GM15510 (cell line): ENCODE results near the gene CDC42BPG.

ENCODE experiments used
- POLR2A ChIP-seq: IDR thresholded peaks from 3 replicates; pipeline ENCODE4 v1.6.1; 2011; ENCODE audit warnings: borderline replicate concordance; ENCODE audit not compliant: insufficient read length; ENCODE audit errors: extremely low read depth

CDC42BPG gene

DNA sequence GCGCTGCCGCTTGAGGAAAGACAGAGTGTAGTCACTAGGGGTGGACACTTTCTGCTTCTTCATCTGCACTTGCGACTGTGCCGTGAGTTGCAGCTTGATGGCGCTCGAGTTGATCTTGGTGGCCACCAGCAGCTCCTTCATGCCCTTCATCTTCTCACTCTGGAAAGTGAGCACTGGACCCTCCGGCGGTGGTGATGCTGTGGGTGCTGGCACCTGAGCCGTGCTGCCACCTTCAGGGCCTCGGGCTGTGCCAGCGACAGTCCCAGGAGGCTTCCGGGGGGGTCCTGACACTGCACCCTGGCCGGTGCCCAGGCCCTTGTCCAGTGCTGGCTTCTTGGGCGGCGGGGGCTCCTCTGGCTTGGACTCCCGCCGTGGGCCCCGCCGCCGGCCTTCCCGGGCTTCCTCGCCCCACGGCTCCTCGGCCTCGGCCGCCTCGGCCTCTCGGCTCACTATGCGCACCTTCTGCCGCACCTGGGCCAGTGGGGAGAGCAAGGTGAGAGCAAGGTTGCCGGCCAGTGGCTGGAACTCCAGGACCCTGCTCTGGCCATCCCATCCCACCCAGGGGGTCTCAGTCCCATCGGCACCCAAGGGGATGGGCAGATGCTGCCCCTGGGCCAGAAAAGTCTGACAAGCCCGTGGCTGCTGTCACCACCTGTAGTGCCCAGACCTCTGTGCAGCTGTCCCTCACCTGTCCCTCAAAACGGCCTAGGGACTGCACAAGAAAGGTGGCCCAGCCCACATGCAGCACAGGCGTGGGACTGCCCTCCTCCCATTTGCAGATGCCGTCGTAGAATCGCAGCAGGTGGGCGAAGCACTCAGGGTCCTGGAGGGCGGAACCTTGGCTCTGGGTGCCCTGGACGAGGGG, 39.9 kb downstream of the CDC42BPG start:
- no peak for TF ChIP-seq POLR2A

DNA sequence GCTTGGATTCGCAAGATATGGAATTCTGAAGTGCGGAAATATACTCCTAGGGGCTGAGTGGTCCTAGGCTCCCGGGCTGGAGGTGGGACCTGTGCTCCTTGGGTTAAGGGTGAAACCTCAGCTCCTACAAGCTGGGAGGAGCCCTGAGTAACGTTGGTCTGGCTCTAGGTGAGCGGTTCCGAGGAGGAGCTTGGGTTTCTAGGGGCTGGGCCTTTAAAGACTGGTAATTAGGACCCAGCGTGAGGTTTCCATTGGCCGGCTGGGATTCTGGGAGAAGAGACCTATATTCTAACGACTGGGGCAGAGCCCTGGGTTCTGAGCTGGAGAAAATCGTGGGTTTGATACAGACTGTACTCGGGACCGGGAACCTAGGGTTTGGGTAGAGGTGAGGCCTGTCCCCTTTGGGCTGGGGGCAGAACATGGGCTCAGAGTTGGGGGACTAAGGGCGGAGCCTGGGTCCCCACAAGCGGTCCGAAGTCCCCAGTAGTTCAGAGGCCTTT, 40.6 kb downstream of the CDC42BPG start:
- TF ChIP-seq POLR2A = no peak

DNA sequence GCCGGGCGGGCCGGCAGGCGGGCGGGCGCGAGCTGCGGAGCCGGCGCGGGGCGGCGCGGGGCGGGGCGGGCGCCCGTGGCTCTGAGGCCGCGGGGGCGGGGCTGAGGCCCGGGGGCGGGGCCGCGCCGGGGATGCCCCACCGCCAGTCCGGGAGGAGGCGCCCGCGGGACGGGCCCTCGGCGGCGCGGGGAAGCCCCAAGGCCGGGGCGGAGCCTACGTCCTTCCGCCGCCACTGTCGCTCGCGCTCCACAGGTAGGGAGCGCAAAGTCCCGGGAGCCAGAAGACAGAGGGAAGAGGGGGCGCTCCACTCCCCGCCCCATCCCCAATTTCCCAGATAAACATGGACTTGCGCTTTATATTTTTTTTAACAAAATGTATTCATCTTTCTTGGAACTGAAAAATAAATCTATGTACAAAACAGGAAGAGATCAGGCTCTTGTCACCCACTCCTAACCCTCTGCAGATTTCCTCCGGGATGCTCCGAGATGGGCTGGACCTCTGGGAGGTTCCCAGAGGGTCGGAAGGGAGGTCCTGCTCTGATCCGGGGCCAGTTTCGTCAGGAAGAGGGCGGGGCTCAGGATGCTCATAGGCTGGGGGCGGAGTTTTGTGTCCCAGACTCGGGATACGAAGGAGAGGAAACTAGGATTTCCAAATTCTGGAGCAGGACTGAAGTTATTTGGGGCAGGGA, 41.2 kb downstream of the CDC42BPG start, which contains the start of gene MAP4K2:
MAP4K2 (minus strand) TSS at position 57 of the 688 bp plus-strand sequence. CDS start 65 bp downstream, outside the sequence.
- TF ChIP-seq POLR2A = no peak

DNA sequence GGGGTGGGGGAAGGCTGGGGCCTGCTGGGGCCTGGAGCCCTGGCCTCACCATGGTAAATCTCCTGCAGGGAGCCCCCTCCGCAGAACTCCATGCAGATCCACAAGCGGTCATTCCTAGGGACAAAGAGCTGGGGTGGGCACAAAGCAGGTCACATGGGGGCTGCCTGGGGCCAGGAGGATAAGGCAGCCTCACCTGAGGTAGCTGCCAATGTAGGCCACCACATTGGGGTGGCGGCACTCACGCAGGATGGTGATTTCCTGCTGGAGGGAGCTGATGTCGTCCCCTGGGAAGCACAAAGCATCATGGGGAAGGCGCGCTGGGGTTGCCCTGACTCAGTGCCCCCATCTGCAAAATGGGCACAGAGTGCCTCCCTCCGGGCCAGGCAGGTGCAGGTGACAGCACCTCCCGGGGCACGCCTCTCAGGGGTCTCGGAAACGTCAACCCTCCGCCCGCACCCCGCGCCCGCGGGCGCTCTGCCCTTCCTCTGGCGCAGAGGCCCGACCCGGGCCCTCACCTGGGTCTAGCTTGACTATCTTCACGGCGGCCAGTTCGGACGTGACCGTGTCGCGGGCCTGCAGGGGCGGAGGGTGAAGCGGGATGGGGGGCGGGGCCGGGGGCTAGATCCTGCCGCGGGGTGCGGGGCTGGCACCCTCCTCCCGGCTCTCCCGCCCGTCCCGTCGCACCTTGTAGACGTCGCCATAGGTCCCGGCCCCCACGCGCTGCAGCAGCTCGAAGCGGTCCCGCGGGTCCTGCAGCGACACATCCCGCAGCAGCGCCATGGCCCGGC, 41.9 kb downstream of the CDC42BPG start:
- TF ChIP-seq POLR2A = peak; percentile 47

DNA sequence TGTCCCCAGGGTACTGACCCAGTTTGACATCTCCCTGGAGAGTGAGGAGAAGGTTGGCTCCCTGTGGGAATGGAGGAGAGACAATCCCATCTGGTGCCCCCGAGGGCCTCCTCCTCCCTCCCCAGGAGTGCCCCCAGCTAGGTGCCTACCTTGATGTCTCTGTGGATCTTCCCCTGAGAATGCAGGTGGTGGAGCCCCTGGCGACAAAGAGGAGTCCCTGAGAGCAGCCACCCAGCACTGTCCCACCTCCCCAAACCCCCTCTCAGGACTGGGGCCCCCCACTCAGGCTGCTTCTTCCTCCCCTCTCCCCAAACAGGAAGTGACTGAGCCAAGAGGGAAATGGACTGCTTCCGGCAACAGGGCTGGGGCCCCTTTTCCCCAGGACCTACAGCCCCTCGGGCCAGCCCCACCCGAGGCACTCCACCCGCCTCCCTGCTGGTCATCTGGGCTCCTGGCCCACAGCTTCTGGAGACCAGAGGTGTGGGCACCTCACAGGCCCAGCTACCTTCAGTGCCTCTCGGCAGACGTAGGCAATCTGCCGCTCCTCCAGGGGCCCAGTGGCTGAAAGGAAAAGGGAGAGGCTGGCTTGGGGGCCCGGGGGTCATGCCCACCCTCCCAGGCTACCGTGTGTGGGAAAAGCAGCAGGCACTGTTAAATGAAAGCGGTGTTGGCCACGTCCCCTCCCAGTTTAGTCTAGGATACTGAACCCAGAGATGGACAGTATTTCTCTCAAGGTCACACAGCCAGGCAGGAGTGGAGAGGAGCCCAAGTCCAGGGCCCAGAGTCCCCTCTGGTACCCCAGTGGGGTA, 42.7 kb downstream of the CDC42BPG start:
- no peak for TF ChIP-seq POLR2A

DNA sequence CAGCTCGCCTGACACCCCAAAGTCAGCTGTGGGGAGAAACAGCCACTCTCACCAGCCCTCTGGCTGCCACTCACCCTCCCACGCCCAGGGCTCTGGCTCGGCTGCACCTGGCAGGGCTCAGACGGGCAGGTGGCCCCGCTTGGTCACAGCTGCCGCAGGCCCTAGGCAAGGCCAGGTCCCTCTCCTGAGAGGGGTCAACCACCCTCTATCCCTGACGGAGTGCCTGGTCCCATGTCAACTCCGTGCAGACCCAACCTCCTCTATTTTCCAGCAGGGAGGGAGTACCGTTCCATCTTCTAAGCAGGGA, 43.3 kb downstream of the CDC42BPG start:
- no peak for TF ChIP-seq POLR2A

DNA sequence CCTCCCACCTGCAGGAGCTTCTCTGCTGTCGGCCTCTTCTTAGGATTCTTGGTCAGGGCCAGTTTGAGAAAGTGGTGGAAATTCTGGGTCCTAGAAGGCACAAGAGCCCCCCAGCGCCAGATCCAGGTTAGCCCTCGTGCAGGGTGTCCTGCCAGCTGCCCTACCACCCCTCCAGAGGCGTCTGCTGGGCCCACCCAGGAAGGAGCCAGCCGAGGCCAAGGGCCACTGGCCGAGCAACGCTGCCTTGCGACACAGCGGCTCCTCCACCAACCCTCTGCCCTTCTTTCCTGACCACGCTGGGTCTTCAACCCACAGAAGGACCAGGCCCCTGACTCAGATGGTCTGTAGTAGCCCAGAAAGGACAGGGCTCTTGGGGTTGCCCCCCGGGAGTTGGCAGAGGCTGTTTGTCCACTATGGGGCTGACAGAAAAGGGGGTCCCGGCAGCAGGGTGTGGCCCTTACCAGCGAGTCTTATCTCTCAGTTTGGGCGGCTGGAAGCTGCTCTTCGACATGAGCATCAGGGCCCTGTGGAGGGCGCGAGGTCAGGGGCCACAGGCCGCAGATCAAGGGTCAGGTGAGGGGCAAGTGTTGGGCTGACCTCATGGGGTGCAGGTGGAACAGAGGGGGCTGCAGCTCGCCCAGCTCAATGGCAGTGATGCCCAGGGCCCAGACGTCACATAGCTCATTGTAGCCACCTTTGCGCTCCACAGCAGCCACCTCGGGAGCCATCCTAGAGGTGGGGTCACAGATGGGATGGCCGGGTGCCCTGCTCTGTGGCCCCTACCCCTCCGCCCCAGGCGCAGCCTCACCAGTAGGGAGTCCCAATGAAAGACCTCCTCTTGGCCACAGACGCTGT, 43.9 kb downstream of the CDC42BPG start:
- TF ChIP-seq POLR2A = no peak

DNA sequence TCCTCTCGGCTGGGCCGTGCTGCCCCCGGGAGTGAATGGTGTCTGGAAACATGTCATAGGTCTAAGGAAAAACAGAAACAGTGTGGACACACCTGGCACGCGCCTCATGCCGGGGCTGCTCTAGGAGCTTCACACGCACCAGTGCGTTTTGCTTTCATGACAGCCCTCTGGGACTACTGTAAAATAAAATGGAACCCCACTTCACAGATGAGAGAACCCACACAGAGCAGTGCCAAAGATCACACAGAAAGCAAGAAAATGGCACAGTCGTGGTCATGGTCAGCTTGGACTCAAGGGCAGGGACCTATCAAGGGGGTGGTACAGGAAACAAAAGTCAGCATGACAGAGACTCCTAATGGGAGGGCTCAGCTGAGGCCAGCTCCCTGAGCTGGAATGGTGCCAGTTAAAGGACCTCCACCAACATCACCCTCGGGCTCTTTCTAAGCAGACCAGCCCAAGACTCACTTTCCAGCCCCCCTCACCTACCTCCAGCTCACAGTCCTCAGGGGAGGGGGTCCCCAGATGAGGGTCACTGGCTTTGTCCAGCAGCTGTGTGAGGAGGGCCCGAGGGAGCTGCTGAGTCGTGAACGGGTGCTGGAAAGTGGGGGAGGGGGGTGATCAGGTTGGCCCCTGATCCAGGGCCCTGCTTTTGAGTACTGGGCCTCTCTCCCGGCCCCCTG, 44.7 kb downstream of the CDC42BPG start:
- TF ChIP-seq POLR2A = no peak

DNA sequence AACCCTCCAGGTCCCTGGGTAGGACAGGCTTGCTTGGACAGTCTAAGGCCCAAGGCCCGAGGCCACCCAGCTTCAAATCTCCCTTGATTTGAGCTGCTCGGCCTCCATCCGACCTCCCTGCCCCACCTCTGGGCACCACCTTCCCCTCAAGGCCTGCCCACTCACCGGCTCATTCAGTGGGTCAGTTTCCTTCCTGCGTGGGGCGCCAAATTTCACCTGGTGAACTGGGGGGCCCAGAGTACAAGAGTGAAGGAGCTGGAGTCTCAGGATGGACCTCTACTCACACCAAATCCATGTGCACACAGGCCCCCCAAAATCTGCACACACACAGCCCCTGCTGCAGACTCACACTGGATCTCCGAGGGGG, 45.2 kb downstream of the CDC42BPG start:
- TF ChIP-seq POLR2A = no peak

DNA sequence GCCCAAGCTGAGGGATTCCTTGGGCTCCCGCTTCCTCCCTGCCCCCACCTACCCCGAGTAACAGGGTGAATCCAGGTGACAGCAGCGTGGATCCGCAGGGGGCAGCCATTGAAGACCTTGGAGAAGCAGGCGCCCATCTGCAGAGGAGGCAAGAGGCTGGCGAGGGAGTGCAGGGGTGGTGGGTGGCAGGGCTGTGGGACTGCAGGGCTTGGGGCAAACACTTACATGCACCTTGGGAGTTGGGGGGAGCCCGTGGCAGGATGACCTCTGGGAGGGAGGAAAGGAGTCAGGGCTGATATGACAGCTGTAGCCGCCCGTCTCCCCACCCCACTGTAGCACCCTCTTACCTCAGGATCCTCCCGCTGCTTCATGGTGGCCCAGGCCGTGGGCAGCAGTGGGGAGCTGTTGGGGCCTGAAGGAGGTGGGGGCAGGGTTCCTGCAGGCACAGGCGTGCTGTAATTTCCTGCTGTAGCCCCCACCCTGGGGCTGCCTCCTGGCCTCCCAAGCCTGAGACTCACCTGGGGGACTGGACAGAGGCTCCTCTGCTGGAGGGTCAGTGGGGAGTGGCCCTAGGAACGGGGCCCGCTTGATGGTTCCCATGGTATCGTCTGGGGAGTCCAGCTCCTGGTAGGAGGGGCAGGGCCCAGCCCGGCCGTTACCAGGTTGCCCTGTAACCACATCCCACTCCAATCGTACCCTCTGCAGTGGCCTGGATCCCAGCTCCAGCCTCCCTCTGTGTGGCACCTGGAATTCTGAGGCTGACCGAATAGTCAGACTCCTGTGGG, 47.5 kb downstream of the CDC42BPG start:
- no peak for TF ChIP-seq POLR2A

DNA sequence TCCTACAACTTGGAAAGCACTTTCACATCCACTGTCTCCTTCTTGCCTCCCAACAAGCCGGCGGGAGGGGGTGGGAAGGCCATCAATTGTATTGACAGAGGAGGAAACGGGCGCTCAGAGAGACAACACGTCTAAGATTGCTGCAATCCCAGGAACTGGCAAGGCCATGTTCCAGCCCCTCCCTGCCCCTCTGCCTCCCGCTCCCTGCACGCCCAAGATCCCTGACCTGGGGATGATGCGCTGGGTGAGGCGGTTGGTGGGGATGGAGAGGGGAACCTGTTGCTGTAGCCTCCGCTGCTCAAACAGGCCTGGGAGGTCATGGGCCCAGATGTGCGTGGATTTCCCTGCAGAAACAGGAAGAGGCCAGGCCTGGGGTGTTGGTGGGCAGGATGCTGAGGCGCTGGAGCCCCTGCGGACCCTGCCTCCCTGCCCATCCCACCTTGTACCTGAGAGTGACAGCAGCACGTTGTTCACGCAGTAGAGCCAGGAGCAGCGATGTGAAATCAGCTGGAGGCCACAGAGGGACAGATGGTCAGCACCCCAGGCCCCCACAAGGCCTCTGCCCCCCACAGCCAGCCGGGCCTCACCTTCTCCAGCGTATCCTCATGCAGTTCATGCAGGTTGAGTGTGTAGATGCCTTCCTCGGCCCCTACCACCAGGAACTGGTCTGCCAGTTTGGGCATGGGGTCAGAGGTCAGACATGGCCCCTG, 48.3 kb downstream of the CDC42BPG start:
- no peak for TF ChIP-seq POLR2A

DNA sequence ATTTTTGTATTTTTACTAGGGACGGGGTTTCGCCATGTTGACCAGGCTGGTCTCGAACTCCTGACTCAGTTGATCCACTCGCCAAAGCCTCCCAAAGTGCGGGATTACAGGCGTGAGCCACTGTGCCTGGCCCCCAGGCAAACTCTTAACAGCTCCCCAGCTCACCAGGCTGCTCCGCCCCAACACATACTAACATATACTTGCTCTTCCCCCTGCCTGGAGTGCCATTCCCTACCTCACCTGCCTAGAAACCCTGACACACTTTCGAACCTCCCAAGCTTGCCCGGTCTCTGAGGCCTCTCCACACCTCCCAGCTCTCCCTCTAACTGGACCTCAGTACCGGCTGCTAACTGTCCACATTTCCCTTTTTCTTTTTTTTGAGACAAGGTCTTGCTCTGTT, 49.9 kb downstream of the CDC42BPG start:
- TF ChIP-seq POLR2A = no peak
